ENCODE measurements around the gene NR2F1-AS1. TPM values are rescaled to one million over a fixed set of nuclear protein-coding genes. Genes with fewer than 3 reads are reported as not detected.
"Not testable (repeated sequence)": the region's sequence is repeated elsewhere in the genome, so short reads cannot be mapped to it uniquely, and the experiment has no call there.

NR2F1-AS1 gene
- total and polyA plus RNA-seq, 2 donors (not counting 1 experiment from before 2014, with no cell fraction given): not detected

GRCh38 chr5:93394301-93394700 lies 186.7 kb downstream of the NR2F1-AS1 start:
- no peak for DNase-seq
- no peak overlapping the region for H3K9ac ChIP-seq (ENCODE audit: low read length)
- no peaks in the 10 kb centered on the region for H4K20me1 ChIP-seq (ENCODE audit: control insufficient read depth, insufficient read depth, low read length, poor library complexity, severe bottlenecking)
- ATAC-seq (ENCODE audit: low read depth): no peak
- Mint-ChIP-seq H3K4me3 (no peak overlapping the region), H3K9me3 (ENCODE audit: insufficient read depth) (no peaks in the 10 kb centered on the region), H3K27me3 (no peaks in the 10 kb centered on the region), H3K4me1 (no peaks in the 10 kb centered on the region), H3K27ac (no peak overlapping the region)
- ChIA-PET POLR2A (no interaction called here), CTCF (no interaction called here)
- no peak overlapping the region for H3K27ac ChIP-seq (ENCODE audit: low read length in 2 of 2)
- H3K79me2 ChIP-seq (ENCODE audit: control insufficient read depth, insufficient read depth, low read length): no peaks in the 10 kb centered on the region
- H3K27me3 ChIP-seq (replicated peaks in 1 of 4; ENCODE audit: control extremely low read depth in 1 of 4, control insufficient read depth in 3 of 4, insufficient read depth in 4 of 4, low read length in 3 of 4): peaks cover 0 to 4% (median 0%) of the 10 kb centered on the region in 4 experiments
- intact Hi-C loops (cut with micrococcal nuclease): no loop called here
- no peak overlapping the region for H2AFZ ChIP-seq (ENCODE audit: insufficient read depth, low read depth, low read length, poor library complexity, severe bottlenecking)
- H3K4me3 ChIP-seq (ENCODE audit: control extremely low read depth in 1 of 5, extremely low read depth in 1 of 5, insufficient read depth in 1 of 5, low read depth in 2 of 5, low read length in 4 of 5): no peak overlapping the region
- 100% methylated on average over 1 of the region's 2 CpGs for WGBS (ENCODE audit: insufficient coverage)
- no peaks in the 10 kb centered on the region for H3K4me1 ChIP-seq (ENCODE audit: control insufficient read depth in 2 of 2, insufficient read depth in 2 of 2, low read length in 2 of 2)
- H3K4me2 ChIP-seq (replicated peaks; ENCODE audit: low read depth, low read length, poor library complexity, severe bottlenecking): no peak overlapping the region
- H3K36me3 ChIP-seq (replicated peaks in 1 of 2; ENCODE audit: control extremely low read depth in 1 of 2, control insufficient read depth in 1 of 2, extremely low read depth in 1 of 2, insufficient read depth in 2 of 2, low read length in 1 of 2): no peaks in the 10 kb centered on the region
- H3K9me3 ChIP-seq (ENCODE audit: control extremely low read depth in 1 of 3, control insufficient read depth in 2 of 3, insufficient read depth in 1 of 3, low read length in 2 of 3): peaks cover 0 to 3% (median 0%) of the 10 kb centered on the region in 3 donors
- TF ChIP-seq EZH2 (IDR thresholded peaks at IDR 0.05; ENCODE audit: borderline replicate concordance, insufficient read depth, low read depth, low read length, poor library complexity, severe bottlenecking): no peak
- TF ChIP-seq CTCF (IDR thresholded peaks at IDR 0.05): no peak

- WGBS (ENCODE audit: insufficient coverage): no CpG with 5 or more reads among the region's 2 CpGs
Measured at GRCh38 chr5:93391169-93391568, 189.8 kb downstream of the NR2F1-AS1 start.

More at GRCh38 chr5:93391169-93391568, 189.8 kb downstream of the NR2F1-AS1 start:
- H3K27me3 Mint-ChIP-seq; H3K4me1 ChIP-seq (ENCODE audit: control insufficient read depth in 2 of 2, insufficient read depth in 2 of 2, low read length in 2 of 2); H3K9me3 Mint-ChIP-seq (ENCODE audit: insufficient read depth); H3K27ac Mint-ChIP-seq; H3K36me3 ChIP-seq (replicated peaks in 1 of 2; ENCODE audit: control extremely low read depth in 1 of 2, control insufficient read depth in 1 of 2, extremely low read depth in 1 of 2, insufficient read depth in 2 of 2, low read length in 1 of 2); DNase-seq; H3K27me3 ChIP-seq (replicated peaks in 1 of 4; ENCODE audit: control extremely low read depth in 1 of 4, control insufficient read depth in 3 of 4, insufficient read depth in 4 of 4, low read length in 3 of 4); H3K4me3 ChIP-seq (ENCODE audit: control extremely low read depth in 1 of 5, extremely low read depth in 1 of 5, insufficient read depth in 1 of 5, low read depth in 2 of 5, low read length in 4 of 5); CTCF ChIA-PET; H2AFZ ChIP-seq (ENCODE audit: insufficient read depth, low read depth, low read length, poor library complexity, severe bottlenecking); POLR2A ChIA-PET; H3K4me2 ChIP-seq (replicated peaks; ENCODE audit: low read depth, low read length, poor library complexity, severe bottlenecking); H3K79me2 ChIP-seq (ENCODE audit: control insufficient read depth, insufficient read depth, low read length); H3K4me3 Mint-ChIP-seq; H3K27ac ChIP-seq (ENCODE audit: low read length in 2 of 2); H3K9me3 ChIP-seq (ENCODE audit: control extremely low read depth in 1 of 3, control insufficient read depth in 2 of 3, insufficient read depth in 1 of 3, low read length in 2 of 3); ATAC-seq (ENCODE audit: low read depth); H3K4me1 Mint-ChIP-seq; intact Hi-C loops (cut with micrococcal nuclease); H3K9ac ChIP-seq (ENCODE audit: low read length); H4K20me1 ChIP-seq (ENCODE audit: control insufficient read depth, insufficient read depth, low read length, poor library complexity, severe bottlenecking): not testable (repeated sequence)
